GM23248 (cell line): Measurements from ENCODE around the gene KLHDC4. TPM values are rescaled to one million over a fixed set of nuclear protein-coding genes. Genes with fewer than 3 reads are reported as not detected.

Source experiments
- DNase-seq: peaks from one replicate; pipeline ENCODE4 v3.0.0-alpha.2; 2015
- H2AFZ ChIP-seq: fragments of 200-600 bp; sonication (generic); 2 replicates; pipeline ENCODE4 v1.6.1; 2016; ENCODE audit warnings: antibody characterized with exemption
- H3F3A ChIP-seq: fragments of 200-600 bp; sonication (generic); 2 replicates; pipeline ENCODE4 v1.6.1; 2016; ENCODE audit warnings: mild to moderate bottlenecking, antibody characterized with exemption, mixed run types; ENCODE audit not compliant: insufficient read depth
- H3K27ac ChIP-seq: fragments of 200-600 bp; sonication (generic); 2 replicates; pipeline ENCODE4 v1.5.1; 2016; ENCODE audit warnings: mild to moderate bottlenecking
- H3K27me3 ChIP-seq: fragments of 200-600 bp; sonication (generic); replicated peaks from 2 replicates; pipeline ENCODE4 v1.6.1; 2016; ENCODE audit warnings: mild to moderate bottlenecking; ENCODE audit not compliant: insufficient read depth
- H3K36me3 ChIP-seq: fragments of 200-600 bp; sonication (generic); 2 replicates; pipeline ENCODE4 v1.6.1; 2016; ENCODE audit warnings: low read depth, mild to moderate bottlenecking
- H3K4me1 ChIP-seq: fragments of 200-600 bp; sonication (generic); 2 replicates; pipeline ENCODE4 v1.6.1; 2016; ENCODE audit warnings: mild to moderate bottlenecking; ENCODE audit not compliant: insufficient read depth
- H3K4me2 ChIP-seq: fragments of 200-600 bp; sonication (generic); one replicate; pipeline ENCODE4 v1.6.1; 2016; ENCODE audit warnings: mild to moderate bottlenecking; ENCODE audit not compliant: unreplicated experiment
- H3K4me3 ChIP-seq: fragments of 200-600 bp; sonication (generic); 2 replicates; pipeline ENCODE4 v1.5.1; 2016; ENCODE audit warnings: mild to moderate bottlenecking
- H3K79me2 ChIP-seq: fragments of 200-600 bp; sonication (generic); 2 replicates; pipeline ENCODE4 v1.6.1; 2016; ENCODE audit warnings: mild to moderate bottlenecking; ENCODE audit not compliant: insufficient read depth
- H3K9ac ChIP-seq: fragments of 200-600 bp; sonication (generic); 2 replicates; pipeline ENCODE4 v1.6.1; 2016; ENCODE audit warnings: mild to moderate bottlenecking
- H3K9me2 ChIP-seq: fragments of 200-600 bp; sonication (generic); 2 replicates; pipeline ENCODE4 v1.6.1; 2016; ENCODE audit warnings: mixed run types, mild to moderate bottlenecking, moderate library complexity; ENCODE audit not compliant: insufficient read depth
- H3K9me3 ChIP-seq: fragments of 200-600 bp; sonication (generic); one replicate; pipeline ENCODE4 v1.6.1; 2017; ENCODE audit warnings: low read depth
- H4K20me1 ChIP-seq: fragments of 200-600 bp; sonication (generic); 2 replicates; pipeline ENCODE4 v1.6.0; 2016; ENCODE audit not compliant: insufficient read depth
- EZH2 ChIP-seq: fragments of 200-600 bp; sonication (generic); IDR thresholded peaks from 2 replicates; pipeline ENCODE4 v1.6.1; 2018; ENCODE audit warnings: antibody characterized with exemption, mild to moderate bottlenecking; ENCODE audit not compliant: insufficient read depth, poor library complexity, severe bottlenecking
- EZH2phosphoT487 ChIP-seq: fragments of 200-600 bp; sonication (generic); IDR thresholded peaks from 2 replicates; pipeline ENCODE4 v1.6.1; 2018; ENCODE audit warnings: antibody characterized with exemption, moderate library complexity, mild to moderate bottlenecking, low read depth; ENCODE audit not compliant: insufficient read depth
- WGBS, 2 experiments: methylation state at CpG; one replicate each; pipeline ENCODE4 v1.1.6; 2015 to 2017; ENCODE audit warnings: low lambda C conversion rate in 2 of 2, low coverage in 1 of 2; ENCODE audit errors: missing lambda C conversion rate in 2 of 2; 5-methylcytosine and 5-hydroxymethylcytosine counted together
- in situ Hi-C: fragments of 300-500 bp; cut with MboI; formaldehyde crosslinking; loops from 2 replicates; pipeline ENCODE4 v1.15.0; 2020
- polyA plus RNA-seq: library from polyadenylated mRNA; unstranded; fragments of >200 nt; fragmentation: Nextera tagmentation; extraction: Ambion mirVana; gene quantifications from 2 replicates; pipeline ENCODE4 v1.2.1, GENCODE V29; 2016
- total RNA-seq: library from RNA; depleted of rRNA; stranded (reverse); fragments of >200 nt; shearing (Covaris generic); gene quantifications from 2 replicates; pipeline ENCODE4 v1.2.3, GENCODE V29; 2014

The KLHDC4 gene
- total and polyA plus RNA-seq, 2 experiments from 2014 or later: 8.8 to 9.4 TPM

- Histone ChIP-seq H3K9me3 (no peaks in the 10 kb centered on the region), H3K9ac (no peak overlapping the region), H3K4me3 (no peak overlapping the region), H3K27ac (no peak overlapping the region), H3K79me2 (no peaks in the 10 kb centered on the region), H3K4me1 (no peaks in the 10 kb centered on the region), H3F3A (no peaks in the 10 kb centered on the region), H3K4me2 (no peak overlapping the region), H3K27me3 (no peaks in the 10 kb centered on the region), H4K20me1 (no peaks in the 10 kb centered on the region), H3K36me3 (no peaks in the 10 kb centered on the region), H3K9me2 (no peaks in the 10 kb centered on the region), H2AFZ (no peak overlapping the region)
- no peak for DNase-seq
- TF ChIP-seq EZH2phosphoT487 (no peak), EZH2 (no peak)
- 95 to 98% methylated on average over 12 of the region's 12 CpGs for WGBS, 2 experiments
- in situ Hi-C loops: no loop called here
Observed at GRCh38 chr16:87710887-87711286, 54.9 kb downstream of the KLHDC4 start.

DNA sequence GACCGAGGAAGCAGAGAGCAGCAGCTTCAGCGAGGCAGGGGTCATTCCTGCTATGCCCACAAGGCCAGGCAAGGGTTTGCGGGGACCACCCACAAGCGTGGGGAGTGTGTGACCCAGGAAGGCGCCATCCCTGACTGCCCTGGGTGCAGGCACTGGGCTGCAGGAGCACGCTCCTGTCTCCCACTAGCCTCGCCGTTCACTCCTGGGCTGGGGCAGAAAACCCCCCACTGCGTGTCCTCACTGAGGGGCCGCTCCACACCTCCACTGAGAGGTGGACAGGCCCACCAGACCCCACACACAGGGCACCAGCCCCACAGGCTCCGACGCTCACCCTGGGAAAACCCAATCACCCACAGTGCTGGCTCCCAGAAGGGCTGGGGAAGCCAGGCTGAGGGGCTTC lies 56.1 kb downstream of the KLHDC4 start:
- no peak overlapping the region for H2AFZ ChIP-seq
- no peak overlapping the region for H3K4me2 ChIP-seq
- H3K27me3 ChIP-seq: no peaks in the 10 kb centered on the region
- DNase-seq: no peak
- H3K36me3 ChIP-seq: no peaks in the 10 kb centered on the region
- H3K27ac ChIP-seq: no peak overlapping the region
- H3K9me3 ChIP-seq: no peaks in the 10 kb centered on the region
- TF ChIP-seq EZH2: no peak
- TF ChIP-seq EZH2phosphoT487: no peak
- no peaks in the 10 kb centered on the region for H3K9me2 ChIP-seq
- H3F3A ChIP-seq: no peaks in the 10 kb centered on the region
- no peak overlapping the region for H3K4me3 ChIP-seq
- no peak overlapping the region for H3K9ac ChIP-seq
- H3K79me2 ChIP-seq: no peaks in the 10 kb centered on the region
- in situ Hi-C loops: no loop called here
- H3K4me1 ChIP-seq: no peaks in the 10 kb centered on the region
- 97 to 100% methylated on average over 11 to 12 of the region's 12 CpGs for WGBS, 2 experiments
- no peaks in the 10 kb centered on the region for H4K20me1 ChIP-seq

GRCh38 chr16:87708881-87709638 lies 56.7 kb downstream of the KLHDC4 start:
- H3K27ac ChIP-seq: no peak overlapping the region
- H3K27me3 ChIP-seq: no peaks in the 10 kb centered on the region
- no peak overlapping the region for H3K4me3 ChIP-seq
- H3K9me3 ChIP-seq: no peaks in the 10 kb centered on the region
- no peaks in the 10 kb centered on the region for H3K4me1 ChIP-seq
- H3K4me2 ChIP-seq: no peak overlapping the region
- TF ChIP-seq EZH2phosphoT487 (no peak), EZH2 (no peak)
- no peaks in the 10 kb centered on the region for H3F3A ChIP-seq
- no peaks in the 10 kb centered on the region for H3K79me2 ChIP-seq
- in situ Hi-C loops: no loop called here
- H4K20me1 ChIP-seq: no peaks in the 10 kb centered on the region
- H3K36me3 ChIP-seq: no peaks in the 10 kb centered on the region
- H3K9me2 ChIP-seq: no peaks in the 10 kb centered on the region
- 91 to 93% methylated on average over 44 to 49 of the region's 49 CpGs for WGBS, 2 experiments
- H2AFZ ChIP-seq: no peak overlapping the region
- no peak for DNase-seq
- H3K9ac ChIP-seq: no peak overlapping the region

DNA sequence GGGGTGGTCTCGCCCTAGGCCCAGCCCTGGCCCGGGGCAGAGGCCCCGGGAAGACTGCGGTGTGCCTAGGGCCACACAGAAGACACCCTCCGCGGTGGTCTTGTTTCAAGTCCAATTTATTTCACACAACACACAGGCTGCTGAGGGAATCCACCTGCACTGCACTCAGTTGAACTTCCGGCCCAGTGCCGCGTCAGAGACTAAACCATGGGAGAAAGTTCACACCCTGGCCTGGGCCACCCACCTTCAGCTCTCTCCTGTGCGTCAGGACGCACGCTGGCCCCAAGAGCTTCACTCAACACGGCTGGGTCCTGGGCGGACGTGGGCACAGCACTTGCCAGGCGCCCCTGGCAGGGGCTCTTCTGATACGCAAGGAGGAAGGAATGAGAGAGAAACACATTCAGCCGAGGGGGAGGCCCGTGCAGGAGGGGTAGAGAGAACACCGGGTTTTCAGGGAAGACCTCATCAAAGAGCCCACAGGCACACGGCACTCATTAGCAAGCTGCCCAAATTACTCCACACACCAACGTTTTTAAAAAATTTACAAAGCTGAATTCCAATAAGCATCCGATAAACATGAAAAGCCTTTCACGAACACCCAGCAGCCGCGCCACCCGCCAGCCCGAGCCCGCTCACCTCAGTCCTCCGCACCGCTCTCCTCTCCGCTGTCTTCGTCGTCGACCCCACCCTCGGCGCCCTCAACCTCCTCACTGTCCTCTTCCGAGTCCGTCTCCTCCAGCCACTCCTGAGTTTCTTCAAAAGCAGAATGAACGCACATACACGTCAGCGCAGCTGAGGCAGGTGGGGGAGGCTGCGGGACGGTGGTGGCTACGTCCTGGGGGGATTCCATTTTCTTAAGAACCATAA lies 57.8 kb downstream of the KLHDC4 start:
- in situ Hi-C loops: no loop called here
- Histone ChIP-seq H3K4me2 (no peak overlapping the region), H4K20me1 (no peaks in the 10 kb centered on the region), H3K9me2 (no peaks in the 10 kb centered on the region), H3K4me3 (no peak overlapping the region), H3F3A (no peaks in the 10 kb centered on the region), H3K36me3 (no peaks in the 10 kb centered on the region; the same call in 1 of the 2 replicates), H3K79me2 (no peaks in the 10 kb centered on the region), H3K27ac (no peak overlapping the region), H3K9ac (no peak overlapping the region), H3K4me1 (no peaks in the 10 kb centered on the region), H3K9me3 (no peaks in the 10 kb centered on the region), H3K27me3 (no peaks in the 10 kb centered on the region), H2AFZ (no peak overlapping the region)
- WGBS, 2 experiments: 94% methylated on average over 44 to 45 of the region's 45 CpGs
- DNase-seq: no peak
- no peak for TF ChIP-seq EZH2phosphoT487
- TF ChIP-seq EZH2: no peak
